ENCODE data around the gene SUSD5. TPM values are rescaled to one million over a fixed set of nuclear protein-coding genes. Genes with fewer than 3 reads are reported as not detected.

Gene SUSD5
- polyA plus RNA-seq, 4 donors = 0.21 to 2.0 (median 0.27) TPM; not detected in 1

DNA sequence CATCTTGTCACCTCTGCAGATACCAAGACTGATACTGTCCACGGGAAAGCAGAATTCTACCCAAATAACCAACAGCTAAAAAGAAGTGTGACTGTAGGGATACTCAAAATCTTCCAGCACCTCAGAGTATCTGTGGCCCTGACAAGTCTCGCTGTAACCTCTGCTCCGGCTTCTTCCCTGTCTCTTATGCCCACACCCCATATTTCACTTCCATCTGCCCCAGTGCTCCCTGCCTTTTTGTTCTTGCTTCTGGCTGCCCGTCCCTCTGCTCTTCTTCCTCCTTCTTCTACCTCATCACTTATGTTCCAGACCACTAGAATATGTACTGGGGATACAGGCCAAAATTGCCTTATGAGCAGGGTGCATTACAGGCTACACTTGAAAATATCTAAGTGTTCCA lies 59.4 kb downstream of the SUSD5 start:
- Histone ChIP-seq H3K4me1 (ENCODE audit: control insufficient read depth in 3 of 3, insufficient read depth in 2 of 3, low read depth in 1 of 3, low read length in 2 of 3) (no peaks in the 10 kb centered on the region), H3K4me3 (ENCODE audit: low read depth in 1 of 3, low read length in 3 of 3) (no peak overlapping the region), H3K27ac (ENCODE audit: low read depth in 1 of 3, low read length in 2 of 3) (no peak overlapping the region), H3K9me3 (ENCODE audit: control insufficient read depth in 2 of 2, insufficient read depth in 1 of 2, low read depth in 1 of 2, low read length in 1 of 2) (no peaks in the 10 kb centered on the region), H3K27me3 (ENCODE audit: control insufficient read depth in 3 of 3, insufficient read depth in 3 of 3, low read length in 3 of 3) (no peaks in the 10 kb centered on the region), H3K36me3 (ENCODE audit: control insufficient read depth in 3 of 3, insufficient read depth in 2 of 3, low read depth in 1 of 3, low read length in 3 of 3) (no peaks in the 10 kb centered on the region)
- 79 to 90% (median 85%) methylated on average over 4 of the region's 4 CpGs for WGBS, 3 donors
- DNase-seq (no peak), FAIRE-seq (no peak)

DNA sequence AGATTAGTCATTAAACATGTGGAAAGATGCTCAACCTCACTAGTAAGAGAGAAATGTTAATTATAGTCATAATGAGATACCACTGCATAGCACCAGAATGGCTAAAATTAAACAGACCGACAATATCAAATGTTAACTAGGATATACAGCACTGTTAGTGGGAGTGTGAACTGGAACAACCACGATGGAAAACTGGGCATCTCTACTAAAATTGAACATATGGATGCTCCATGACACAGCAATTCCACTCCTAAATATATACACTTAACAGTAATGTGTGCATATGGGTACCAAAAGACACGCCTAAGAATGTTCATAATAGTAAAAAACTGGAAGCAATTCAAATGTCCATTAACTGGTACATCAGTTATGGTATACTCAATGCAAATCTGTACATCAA lies 63.3 kb downstream of the SUSD5 start:
- H3K9me3 ChIP-seq (ENCODE audit: control insufficient read depth in 2 of 2, insufficient read depth in 1 of 2, low read depth in 1 of 2, low read length in 1 of 2) = no peaks in the 10 kb centered on the region
- no peaks in the 10 kb centered on the region for H3K36me3 ChIP-seq (ENCODE audit: control insufficient read depth in 3 of 3, insufficient read depth in 2 of 3, low read depth in 1 of 3, low read length in 3 of 3)
- no peaks in the 10 kb centered on the region for H3K4me1 ChIP-seq (ENCODE audit: control insufficient read depth in 3 of 3, insufficient read depth in 2 of 3, low read depth in 1 of 3, low read length in 2 of 3)
- no peak overlapping the region for H3K4me3 ChIP-seq (ENCODE audit: low read depth in 1 of 3, low read length in 3 of 3)
- peaks cover 0 to 2% (median 2%) of the 10 kb centered on the region in 3 donors for H3K27me3 ChIP-seq (ENCODE audit: control insufficient read depth in 3 of 3, insufficient read depth in 3 of 3, low read length in 3 of 3)
- FAIRE-seq = no peak
- DNase-seq = no peak
- H3K27ac ChIP-seq (ENCODE audit: low read depth in 1 of 3, low read length in 2 of 3) = no peak overlapping the region
- 71 to 80% (median 79%) methylated on average over 3 of the region's 3 CpGs for WGBS, 3 donors

DNA sequence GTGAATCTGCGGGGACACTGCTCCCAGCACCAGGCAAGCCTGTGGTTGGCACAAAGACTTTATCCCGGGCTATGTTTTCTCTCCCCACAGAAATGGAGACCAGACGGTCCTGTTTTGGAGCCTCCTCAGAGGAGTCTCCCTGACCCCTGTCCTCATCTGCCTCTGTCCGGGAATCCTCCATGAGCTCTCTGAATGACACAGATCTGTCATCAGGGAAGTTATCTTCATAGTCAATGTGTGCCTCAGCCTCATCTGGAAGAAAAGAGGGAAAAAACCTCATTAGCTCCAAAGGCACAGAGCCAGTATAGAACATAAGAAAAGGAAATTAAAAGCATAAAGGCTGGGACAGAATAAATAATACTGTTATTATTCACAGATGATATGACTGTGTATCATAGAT lies 64.8 kb downstream of the SUSD5 start:
- Histone ChIP-seq H3K9me3 (ENCODE audit: control insufficient read depth in 2 of 2, insufficient read depth in 1 of 2, low read depth in 1 of 2, low read length in 1 of 2) (no peaks in the 10 kb centered on the region), H3K27ac (ENCODE audit: low read depth in 1 of 3, low read length in 2 of 3) (no peak overlapping the region), H3K4me1 (ENCODE audit: control insufficient read depth in 3 of 3, insufficient read depth in 2 of 3, low read depth in 1 of 3, low read length in 2 of 3) (no peaks in the 10 kb centered on the region), H3K4me3 (ENCODE audit: low read depth in 1 of 3, low read length in 3 of 3) (no peak overlapping the region), H3K27me3 (ENCODE audit: control insufficient read depth in 3 of 3, insufficient read depth in 3 of 3, low read length in 3 of 3) (peaks cover 0 to 2% (median 2%) of the 10 kb centered on the region in 3 donors), H3K36me3 (ENCODE audit: control insufficient read depth in 3 of 3, insufficient read depth in 2 of 3, low read depth in 1 of 3, low read length in 3 of 3) (no peaks in the 10 kb centered on the region)
- WGBS, 3 donors = 89 to 94% (median 89%) methylated on average over 4 of the region's 4 CpGs
- DNase-seq (no peak), FAIRE-seq (no peak)

DNA sequence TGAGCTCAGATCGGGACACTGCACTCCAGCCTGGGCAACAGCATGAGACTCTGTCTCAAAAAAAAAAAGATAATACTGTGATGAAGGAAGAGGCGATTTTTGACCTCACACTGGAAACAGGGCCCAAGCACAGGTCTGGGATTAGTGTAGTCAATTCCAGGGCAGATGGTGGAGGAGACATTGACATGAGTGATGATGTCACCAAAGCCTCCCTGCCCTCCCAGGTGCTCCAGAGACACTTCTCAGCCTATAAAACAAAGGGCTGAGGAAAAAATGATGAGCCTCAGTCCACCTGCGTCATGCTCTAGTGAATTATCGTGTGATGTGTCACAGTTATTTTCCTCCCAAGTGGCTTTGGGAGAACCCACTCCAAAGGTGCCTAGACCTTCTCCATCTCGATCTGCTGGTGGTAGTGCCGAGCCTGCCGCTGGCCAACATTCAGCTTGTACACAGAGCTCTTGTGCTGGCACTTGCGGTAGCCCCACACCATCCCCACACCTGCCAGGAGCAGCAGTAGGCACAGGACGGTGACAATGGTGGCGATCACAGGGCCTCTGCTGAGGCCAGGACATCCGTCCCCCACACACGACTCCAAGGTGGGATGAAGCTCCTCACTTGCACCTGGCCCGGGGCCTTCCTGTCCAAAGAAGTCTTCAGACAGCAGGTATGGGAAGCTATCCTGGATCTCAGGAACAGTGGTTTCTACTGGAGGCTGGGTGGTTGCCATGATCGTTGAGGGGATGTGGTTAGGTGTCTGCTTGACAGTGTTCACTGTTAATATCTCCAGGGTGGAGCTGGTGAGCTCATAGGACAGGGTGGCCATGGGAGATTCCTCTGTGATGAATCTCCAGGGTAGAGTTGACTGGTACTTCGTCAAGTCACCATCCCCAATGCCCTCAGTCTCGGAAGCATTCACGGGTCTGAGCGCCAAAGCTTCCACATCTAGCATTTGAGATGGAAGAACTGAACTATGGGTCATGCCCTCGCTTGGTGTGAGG lies 65.9 kb downstream of the SUSD5 start:
- Histone ChIP-seq H3K9me3 (ENCODE audit: control insufficient read depth in 2 of 2, insufficient read depth in 1 of 2, low read depth in 1 of 2, low read length in 1 of 2) (no peaks in the 10 kb centered on the region), H3K36me3 (ENCODE audit: control insufficient read depth in 3 of 3, insufficient read depth in 2 of 3, low read depth in 1 of 3, low read length in 3 of 3) (no peaks in the 10 kb centered on the region), H3K27me3 (ENCODE audit: control insufficient read depth in 3 of 3, insufficient read depth in 3 of 3, low read length in 3 of 3) (peaks cover 0 to 2% (median 2%) of the 10 kb centered on the region in 3 donors), H3K4me1 (ENCODE audit: control insufficient read depth in 3 of 3, insufficient read depth in 2 of 3, low read depth in 1 of 3, low read length in 2 of 3) (no peaks in the 10 kb centered on the region), H3K27ac (ENCODE audit: low read depth in 1 of 3, low read length in 2 of 3) (no peak overlapping the region), H3K4me3 (ENCODE audit: low read depth in 1 of 3, low read length in 3 of 3) (no peak overlapping the region)
- WGBS, 3 donors = 89 to 91% (median 89%) methylated on average over 19 of the region's 19 CpGs
- FAIRE-seq (no peak), DNase-seq (no peak)

DNA sequence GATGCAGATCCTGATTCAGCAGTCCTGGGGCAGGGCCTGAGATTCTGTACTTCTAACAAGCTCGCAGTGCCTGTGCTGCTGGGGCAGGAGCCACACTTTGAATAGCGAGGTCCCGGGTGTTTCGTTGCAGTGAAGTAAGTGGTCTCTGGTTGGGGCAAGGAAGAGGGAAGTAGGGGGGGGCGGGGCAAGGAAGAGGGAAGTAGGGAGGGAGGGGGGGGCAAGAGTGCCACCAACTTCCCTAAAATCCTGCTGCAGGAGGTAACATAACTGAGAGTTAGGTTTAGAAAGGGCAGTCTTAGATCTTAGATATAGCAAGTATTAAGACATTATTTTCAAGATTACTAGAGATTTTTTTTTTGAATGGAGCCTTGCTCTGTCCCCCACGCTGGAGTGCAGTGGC lies 69.3 kb downstream of the SUSD5 start:
- DNase-seq (no peak), FAIRE-seq (no peak)
- H3K27ac ChIP-seq (ENCODE audit: low read depth in 1 of 3, low read length in 2 of 3) = no peak overlapping the region
- 68 to 79% (median 73%) methylated on average over 5 to 6 of the region's 6 CpGs for WGBS, 3 donors
- peaks cover 0 to 13% (median 2%) of the 10 kb centered on the region in 3 donors for H3K36me3 ChIP-seq (ENCODE audit: control insufficient read depth in 3 of 3, insufficient read depth in 2 of 3, low read depth in 1 of 3, low read length in 3 of 3)
- H3K9me3 ChIP-seq (ENCODE audit: control insufficient read depth in 2 of 2, insufficient read depth in 1 of 2, low read depth in 1 of 2, low read length in 1 of 2) = no peaks in the 10 kb centered on the region
- H3K27me3 ChIP-seq (ENCODE audit: control insufficient read depth in 3 of 3, insufficient read depth in 3 of 3, low read length in 3 of 3) = peaks cover 0 to 2% (median 2%) of the 10 kb centered on the region in 3 donors
- no peaks in the 10 kb centered on the region for H3K4me1 ChIP-seq (ENCODE audit: control insufficient read depth in 3 of 3, insufficient read depth in 2 of 3, low read depth in 1 of 3, low read length in 2 of 3)
- no peak overlapping the region for H3K4me3 ChIP-seq (ENCODE audit: low read depth in 1 of 3, low read length in 3 of 3)

DNA sequence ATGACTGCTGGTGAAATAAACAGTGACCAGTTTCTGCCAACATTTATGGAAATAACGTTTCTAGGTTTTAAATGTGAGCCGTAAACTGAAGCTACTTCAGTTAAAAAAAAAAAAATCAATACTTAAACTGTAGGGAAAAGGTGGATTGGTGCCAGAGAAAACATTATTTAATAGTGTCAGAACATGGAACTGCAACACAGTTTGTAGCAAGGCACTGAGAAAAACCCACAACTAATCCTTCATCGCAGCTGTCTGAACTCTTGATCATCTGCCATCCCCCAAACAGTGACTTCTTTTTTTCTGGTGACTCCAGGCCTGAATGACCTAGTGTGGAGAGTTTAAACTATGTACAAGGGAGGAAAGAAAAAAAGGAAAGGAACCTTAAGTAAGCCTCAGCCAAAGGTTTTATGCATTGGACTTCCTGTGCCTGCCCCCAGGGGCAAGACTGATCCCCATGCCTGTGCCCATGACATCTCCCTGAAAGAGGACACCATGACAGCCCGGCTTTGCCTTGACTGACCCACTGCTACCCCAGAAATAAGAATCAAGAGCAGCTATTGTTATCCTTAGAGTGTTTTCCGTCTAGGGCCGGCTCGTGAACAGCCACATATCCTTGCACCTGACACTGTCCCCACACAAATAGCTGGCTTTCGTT lies 71.7 kb downstream of the SUSD5 start:
- no peaks in the 10 kb centered on the region for H3K4me1 ChIP-seq (ENCODE audit: control insufficient read depth in 3 of 3, insufficient read depth in 2 of 3, low read depth in 1 of 3, low read length in 2 of 3)

DNA sequence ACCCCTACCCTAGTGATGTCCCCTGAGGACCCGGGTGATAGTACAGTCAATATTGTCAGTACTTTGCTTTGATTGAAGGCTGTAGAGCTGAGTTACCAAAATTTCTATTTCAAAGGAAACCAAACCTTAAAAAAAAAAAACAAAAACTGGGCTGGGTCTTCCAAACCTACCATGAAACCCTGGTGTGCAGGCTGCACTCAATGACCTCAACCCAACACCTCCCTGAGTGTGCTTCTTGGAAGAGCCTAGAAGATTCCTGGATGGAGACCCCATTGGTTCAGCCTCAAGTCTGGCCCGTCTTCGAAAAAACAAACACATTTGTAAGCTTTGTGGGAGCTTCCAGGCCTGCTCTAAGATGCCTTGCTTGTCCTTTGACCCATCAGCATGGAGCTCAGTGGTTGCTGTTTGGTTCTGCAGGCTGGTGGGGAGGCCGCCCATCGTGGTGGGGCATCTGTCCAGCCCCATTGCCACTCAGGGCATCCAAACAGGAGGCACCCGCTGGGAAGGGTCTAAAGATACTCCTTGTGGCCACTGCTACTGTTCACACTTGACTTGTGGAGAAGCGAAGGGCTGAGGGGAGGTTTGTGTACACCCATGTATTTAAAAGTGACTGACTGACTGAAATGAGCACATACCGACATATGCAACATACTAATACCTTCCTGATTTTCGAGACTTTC lies 72.6 kb downstream of the SUSD5 start:
- Histone ChIP-seq H3K27ac (ENCODE audit: low read depth in 1 of 3, low read length in 2 of 3) (no peak overlapping the region), H3K36me3 (ENCODE audit: control insufficient read depth in 3 of 3, insufficient read depth in 2 of 3, low read depth in 1 of 3, low read length in 3 of 3) (peaks cover 2 to 34% (median 5%) of the 10 kb centered on the region in 3 donors), H3K27me3 (ENCODE audit: control insufficient read depth in 3 of 3, insufficient read depth in 3 of 3, low read length in 3 of 3) (no peaks in the 10 kb centered on the region), H3K4me1 (ENCODE audit: control insufficient read depth in 3 of 3, insufficient read depth in 2 of 3, low read depth in 1 of 3, low read length in 2 of 3) (no peaks in the 10 kb centered on the region), H3K4me3 (ENCODE audit: low read depth in 1 of 3, low read length in 3 of 3) (no peak overlapping the region), H3K9me3 (ENCODE audit: control insufficient read depth in 2 of 2, insufficient read depth in 1 of 2, low read depth in 1 of 2, low read length in 1 of 2) (no peaks in the 10 kb centered on the region)
- FAIRE-seq = no peak
- 80 to 90% (median 84%) methylated on average over 9 of the region's 9 CpGs for WGBS, 3 donors
- no peak for DNase-seq

More for the DNA sequence above, 71.7 kb downstream of the SUSD5 start:
- H3K36me3 ChIP-seq (ENCODE audit: control insufficient read depth in 3 of 3, insufficient read depth in 2 of 3, low read depth in 1 of 3, low read length in 3 of 3) = peaks cover 2 to 30% (median 5%) of the 10 kb centered on the region in 3 donors
- H3K9me3 ChIP-seq (ENCODE audit: control insufficient read depth in 2 of 2, insufficient read depth in 1 of 2, low read depth in 1 of 2, low read length in 1 of 2) = no peaks in the 10 kb centered on the region
- FAIRE-seq = no peak
- no peak overlapping the region for H3K4me3 ChIP-seq (ENCODE audit: low read depth in 1 of 3, low read length in 3 of 3)
- DNase-seq = no peak
- no peak overlapping the region for H3K27ac ChIP-seq (ENCODE audit: low read depth in 1 of 3, low read length in 2 of 3)
- no peaks in the 10 kb centered on the region for H3K27me3 ChIP-seq (ENCODE audit: control insufficient read depth in 3 of 3, insufficient read depth in 3 of 3, low read length in 3 of 3)
- 65 to 67% (median 66%) methylated on average over 8 of the region's 8 CpGs for WGBS, 3 donors

DNA sequence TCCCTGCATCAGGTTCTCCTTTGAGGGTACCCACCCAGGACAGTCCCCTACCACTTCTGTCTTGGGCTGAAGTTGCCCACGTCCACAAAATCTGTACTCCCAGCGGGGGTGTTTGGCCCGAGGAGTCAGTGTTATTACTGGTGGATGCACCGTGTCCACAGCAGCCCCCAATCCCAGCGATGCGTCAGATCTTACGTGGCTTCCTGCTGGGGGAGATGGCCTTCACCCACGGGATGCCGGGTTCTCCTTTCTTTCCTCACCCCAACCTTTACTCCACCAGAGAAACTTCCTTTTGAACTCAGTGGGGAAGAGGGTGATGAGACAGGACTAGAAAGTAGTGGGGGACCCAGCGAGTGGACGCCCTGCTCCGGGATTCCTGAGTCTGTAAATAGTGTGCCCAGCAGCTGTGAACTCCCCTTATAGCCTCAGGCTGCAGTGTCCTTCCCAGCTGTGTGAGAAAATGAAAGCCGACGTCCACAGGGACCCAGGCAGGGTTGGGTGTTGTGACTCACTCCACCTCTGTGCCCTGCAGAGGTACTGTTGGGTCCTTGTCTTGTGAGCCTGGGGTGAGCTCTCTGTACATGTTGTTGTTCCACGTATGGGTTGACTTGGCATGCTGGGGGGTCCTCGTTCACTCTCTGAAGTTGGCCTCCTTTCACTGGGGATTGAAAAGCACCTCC lies 73.2 kb downstream of the SUSD5 start:
- WGBS, 3 donors = 94 to 95% (median 95%) methylated on average over 16 of the region's 16 CpGs
- no peak for DNase-seq
- Histone ChIP-seq H3K27ac (ENCODE audit: low read depth in 1 of 3, low read length in 2 of 3) (no peak overlapping the region), H3K36me3 (ENCODE audit: control insufficient read depth in 3 of 3, insufficient read depth in 2 of 3, low read depth in 1 of 3, low read length in 3 of 3) (peaks cover 2 to 39% (median 5%) of the 10 kb centered on the region in 3 donors), H3K9me3 (ENCODE audit: control insufficient read depth in 2 of 2, insufficient read depth in 1 of 2, low read depth in 1 of 2, low read length in 1 of 2) (no peaks in the 10 kb centered on the region), H3K27me3 (ENCODE audit: control insufficient read depth in 3 of 3, insufficient read depth in 3 of 3, low read length in 3 of 3) (no peaks in the 10 kb centered on the region), H3K4me3 (ENCODE audit: low read depth in 1 of 3, low read length in 3 of 3) (no peak overlapping the region), H3K4me1 (ENCODE audit: control insufficient read depth in 3 of 3, insufficient read depth in 2 of 3, low read depth in 1 of 3, low read length in 2 of 3) (no peaks in the 10 kb centered on the region)
- FAIRE-seq = no peak

Data from small intestine (tissue), 7 donors.